ENCODE results near the gene RASGRF2.

Gene RASGRF2

DNA sequence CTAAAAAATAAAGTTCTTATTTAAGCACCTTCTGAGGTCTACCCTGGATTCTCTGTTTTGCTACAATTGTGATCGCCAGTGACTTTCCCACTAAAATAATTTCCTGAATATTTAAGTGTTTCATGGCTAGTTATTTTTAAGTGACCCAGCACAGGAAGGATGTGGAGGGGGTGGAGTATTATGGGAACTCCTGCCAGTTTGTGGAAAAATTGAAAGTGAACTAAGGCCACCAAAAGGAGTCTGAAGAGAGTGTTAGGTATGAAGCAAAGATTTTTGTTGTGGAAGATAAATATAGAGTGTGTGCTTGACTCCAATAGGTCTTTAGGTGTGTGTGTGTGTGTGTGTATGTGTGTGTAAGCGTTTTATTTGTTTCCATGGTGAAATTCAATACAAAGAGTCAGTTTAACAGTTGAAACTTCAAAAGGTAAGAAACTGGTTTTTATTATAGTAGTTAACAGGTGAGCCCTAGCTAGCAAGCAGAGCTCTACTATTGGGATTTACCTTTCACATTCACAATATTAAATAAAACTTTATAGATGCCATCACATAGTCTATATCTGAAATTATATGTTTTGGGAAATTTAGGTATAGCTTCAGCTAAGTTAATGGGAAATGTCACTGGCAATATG is 25.6 kb downstream of the RASGRF2 start:
- no peak overlapping the region for H3K27ac ChIP-seq (ENCODE audit: low read length)
- H3K36me3 ChIP-seq (ENCODE audit: control insufficient read depth in 2 of 2, insufficient read depth in 2 of 2, low read length in 2 of 2), result no peaks in the 10 kb centered on the region
- H3K27me3 ChIP-seq (ENCODE audit: control insufficient read depth in 1 of 2, insufficient read depth in 2 of 2, low read length in 2 of 2), result no peaks in the 10 kb centered on the region
- H3K4me3 ChIP-seq (ENCODE audit: low read length in 2 of 2), result no peak overlapping the region
- H3K9me3 ChIP-seq (ENCODE audit: control insufficient read depth in 2 of 2, low read length in 2 of 2), result no peaks in the 10 kb centered on the region
- no peak overlapping the region for H3K9ac ChIP-seq (ENCODE audit: low read length in 2 of 2)
- H3K4me1 ChIP-seq (ENCODE audit: control insufficient read depth, insufficient read depth, low read length), result no peaks in the 10 kb centered on the region

DNA sequence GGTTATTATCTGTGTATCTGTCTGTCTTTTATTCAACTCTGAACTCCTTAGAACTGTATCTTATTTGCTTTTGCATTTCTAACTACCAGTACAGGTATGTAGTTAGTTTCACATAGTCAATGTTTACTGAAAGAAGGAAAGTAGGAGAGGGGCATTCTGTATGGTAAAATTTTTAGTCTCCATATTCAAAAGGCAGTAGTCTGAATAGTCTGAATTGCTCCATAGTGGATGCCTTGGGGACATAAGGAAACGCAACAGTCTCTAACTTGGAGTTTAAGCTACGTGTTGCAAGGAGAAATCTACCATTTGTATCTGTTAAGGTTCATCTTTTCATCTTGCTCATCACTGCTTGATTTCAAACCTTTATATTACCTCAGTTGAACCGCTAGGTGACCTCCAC is 26.2 kb downstream of the RASGRF2 start:
- no peaks in the 10 kb centered on the region for H3K4me1 ChIP-seq (ENCODE audit: control insufficient read depth, insufficient read depth, low read length)
- no peak overlapping the region for H3K4me3 ChIP-seq (ENCODE audit: low read length in 2 of 2)
- no peak overlapping the region for H3K9ac ChIP-seq (ENCODE audit: low read length in 2 of 2)
- no peaks in the 10 kb centered on the region for H3K9me3 ChIP-seq (ENCODE audit: control insufficient read depth in 2 of 2, low read length in 2 of 2)
- H3K36me3 ChIP-seq (ENCODE audit: control insufficient read depth in 2 of 2, insufficient read depth in 2 of 2, low read length in 2 of 2), result no peaks in the 10 kb centered on the region
- no peaks in the 10 kb centered on the region for H3K27me3 ChIP-seq (ENCODE audit: control insufficient read depth in 1 of 2, insufficient read depth in 2 of 2, low read length in 2 of 2)
- H3K27ac ChIP-seq (ENCODE audit: low read length), result no peak overlapping the region

DNA sequence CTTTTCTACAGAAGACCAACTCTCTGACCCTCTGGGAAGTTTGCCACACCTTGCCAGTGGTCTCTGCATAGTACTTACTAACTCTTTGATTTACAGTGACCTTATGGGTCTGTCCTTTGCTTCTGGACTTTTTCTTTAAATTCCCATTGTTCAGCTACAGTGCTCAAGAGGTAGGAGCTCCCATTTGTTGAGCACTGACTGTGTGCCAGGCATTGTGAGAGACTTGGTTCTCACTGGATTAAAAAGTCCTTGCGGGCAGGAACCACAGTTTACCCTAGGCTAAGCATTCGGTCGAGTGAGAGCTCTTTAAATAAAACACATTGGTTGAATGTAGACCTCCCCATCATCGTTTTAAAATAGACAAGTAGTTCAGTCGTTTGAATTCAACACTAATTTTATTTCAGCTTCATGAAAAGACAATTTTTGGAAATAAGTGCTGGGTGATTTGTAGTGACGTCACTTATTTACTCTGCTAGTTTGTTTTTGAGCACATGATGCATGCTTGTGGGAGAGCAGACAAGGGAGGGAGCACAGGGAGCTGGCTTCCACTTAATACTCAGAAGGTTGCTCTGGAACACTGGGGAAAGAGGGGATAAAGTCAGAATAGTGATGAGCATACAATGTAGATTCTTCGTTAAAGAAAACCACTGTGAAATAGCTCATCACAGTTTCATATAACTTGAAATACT is 27.1 kb downstream of the RASGRF2 start:
- H3K4me1 ChIP-seq (ENCODE audit: control insufficient read depth, insufficient read depth, low read length), result peaks cover 2% of the 10 kb centered on the region
- H3K4me3 ChIP-seq (ENCODE audit: low read length in 2 of 2), result no peak overlapping the region
- H3K9me3 ChIP-seq (ENCODE audit: control insufficient read depth in 2 of 2, low read length in 2 of 2), result no peaks in the 10 kb centered on the region
- H3K36me3 ChIP-seq (ENCODE audit: control insufficient read depth in 2 of 2, insufficient read depth in 2 of 2, low read length in 2 of 2), result no peaks in the 10 kb centered on the region
- no peaks in the 10 kb centered on the region for H3K27me3 ChIP-seq (ENCODE audit: control insufficient read depth in 1 of 2, insufficient read depth in 2 of 2, low read length in 2 of 2)
- no peak overlapping the region for H3K9ac ChIP-seq (ENCODE audit: low read length in 2 of 2)
- H3K27ac ChIP-seq (ENCODE audit: low read length), result no peak overlapping the region

DNA sequence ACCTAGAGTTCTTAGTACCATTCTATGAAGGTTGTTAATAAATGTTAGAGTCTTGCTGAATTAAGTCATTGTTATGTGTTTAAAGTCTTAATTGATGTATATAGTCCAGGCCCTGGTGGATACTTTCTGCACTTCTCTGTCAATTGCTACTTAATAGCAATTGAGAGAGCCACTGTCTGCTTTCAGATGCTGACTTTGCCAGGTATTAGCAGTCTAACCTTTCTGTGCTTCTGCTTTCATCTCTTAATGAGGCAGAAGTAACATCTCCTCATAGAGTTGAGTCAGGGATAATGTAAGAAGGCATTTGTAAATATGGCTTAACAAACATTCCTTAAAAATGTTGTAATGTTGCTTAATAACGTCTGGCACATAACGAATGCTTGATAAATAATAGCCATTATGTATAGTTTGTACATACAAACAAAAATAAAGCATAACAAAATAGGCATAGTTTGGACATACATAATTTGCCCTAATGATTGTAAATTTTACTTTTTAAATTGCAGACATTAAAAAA is 28.3 kb downstream of the RASGRF2 start:
- peaks cover 2% of the 10 kb centered on the region for H3K4me1 ChIP-seq (ENCODE audit: control insufficient read depth, insufficient read depth, low read length)
- H3K4me3 ChIP-seq (ENCODE audit: low read length in 2 of 2), result no peak overlapping the region
- H3K9ac ChIP-seq (ENCODE audit: low read length in 2 of 2), result no peak overlapping the region
- no peaks in the 10 kb centered on the region for H3K36me3 ChIP-seq (ENCODE audit: control insufficient read depth in 2 of 2, insufficient read depth in 2 of 2, low read length in 2 of 2)
- no peak overlapping the region for H3K27ac ChIP-seq (ENCODE audit: low read length)
- H3K27me3 ChIP-seq (ENCODE audit: control insufficient read depth in 1 of 2, insufficient read depth in 2 of 2, low read length in 2 of 2), result no peaks in the 10 kb centered on the region
- no peaks in the 10 kb centered on the region for H3K9me3 ChIP-seq (ENCODE audit: control insufficient read depth in 2 of 2, low read length in 2 of 2)

DNA sequence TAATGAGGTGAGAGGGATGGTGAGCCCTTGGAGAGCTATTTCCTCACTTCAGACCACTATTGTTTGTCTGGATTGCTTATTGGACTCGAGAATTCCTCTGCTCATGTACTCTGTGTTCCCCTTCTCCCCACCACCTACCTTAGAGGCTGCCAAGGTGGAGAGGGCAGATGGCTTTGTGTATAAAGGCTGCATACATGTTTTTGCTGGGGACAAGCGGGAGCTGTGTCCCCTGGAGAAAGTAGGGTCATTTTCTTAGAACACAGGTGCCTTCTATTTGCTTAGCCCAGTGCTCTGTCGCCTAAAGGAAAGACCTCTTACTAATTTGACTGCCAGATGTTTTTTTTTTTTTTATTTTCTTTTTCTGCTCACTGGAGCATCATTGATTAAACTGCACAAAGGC is 29.7 kb downstream of the RASGRF2 start:
- H3K4me1 ChIP-seq (ENCODE audit: control insufficient read depth, insufficient read depth, low read length), result peaks cover 2% of the 10 kb centered on the region
- no peaks in the 10 kb centered on the region for H3K36me3 ChIP-seq (ENCODE audit: control insufficient read depth in 2 of 2, insufficient read depth in 2 of 2, low read length in 2 of 2)
- no peaks in the 10 kb centered on the region for H3K27me3 ChIP-seq (ENCODE audit: control insufficient read depth in 1 of 2, insufficient read depth in 2 of 2, low read length in 2 of 2)
- no peak overlapping the region for H3K9ac ChIP-seq (ENCODE audit: low read length in 2 of 2)
- no peaks in the 10 kb centered on the region for H3K9me3 ChIP-seq (ENCODE audit: control insufficient read depth in 2 of 2, low read length in 2 of 2)
- H3K27ac ChIP-seq (ENCODE audit: low read length), result no peak overlapping the region
- no peak overlapping the region for H3K4me3 ChIP-seq (ENCODE audit: low read length in 2 of 2)

DNA sequence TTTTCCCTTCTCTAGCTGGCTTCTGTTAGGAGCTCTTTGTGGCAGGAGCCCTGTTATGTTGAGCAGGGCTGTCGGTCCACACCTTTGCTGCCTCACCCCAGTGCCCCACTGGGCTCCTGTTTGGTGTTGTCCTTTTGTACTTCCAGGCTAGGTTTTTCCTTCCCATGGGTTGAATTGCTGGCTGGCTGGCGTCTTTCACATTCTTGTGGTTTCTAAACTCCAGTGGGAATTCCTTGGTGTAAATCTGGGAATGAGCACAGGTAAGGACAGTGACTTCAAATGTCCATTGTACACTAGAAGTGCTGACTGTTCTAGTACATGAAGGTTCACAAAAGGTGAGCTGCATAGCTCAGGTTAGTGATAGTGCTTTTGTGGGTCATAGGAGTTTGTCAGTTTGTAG is 30.4 kb downstream of the RASGRF2 start:
- no peak overlapping the region for H3K27ac ChIP-seq (ENCODE audit: low read length)

DNA sequence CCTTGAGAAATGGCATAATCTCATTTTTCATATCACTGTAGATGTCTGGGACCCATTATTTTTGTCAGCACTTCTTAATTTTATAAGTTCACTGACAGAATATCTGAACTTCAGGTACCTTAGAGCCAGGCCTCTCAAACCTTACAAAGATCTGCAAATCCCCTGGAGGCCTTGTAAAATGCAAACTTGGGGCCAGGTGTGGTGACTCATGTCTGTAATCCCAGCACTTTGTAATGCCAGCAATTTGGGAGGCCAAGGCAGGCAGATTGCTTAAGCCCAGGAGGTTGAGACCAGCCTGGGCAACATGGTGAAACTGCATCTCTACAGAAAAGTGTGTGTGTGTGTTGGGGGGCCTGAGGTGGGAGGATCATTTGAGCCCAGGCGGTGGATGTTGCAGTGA is 30.8 kb downstream of the RASGRF2 start:
- no peaks in the 10 kb centered on the region for H3K9me3 ChIP-seq (ENCODE audit: control insufficient read depth in 2 of 2, low read length in 2 of 2)
- no peak overlapping the region for H3K9ac ChIP-seq (ENCODE audit: low read length in 2 of 2)
- no peak overlapping the region for H3K27ac ChIP-seq (ENCODE audit: low read length)
- no peaks in the 10 kb centered on the region for H3K36me3 ChIP-seq (ENCODE audit: control insufficient read depth in 2 of 2, insufficient read depth in 2 of 2, low read length in 2 of 2)
- H3K27me3 ChIP-seq (ENCODE audit: control insufficient read depth in 1 of 2, insufficient read depth in 2 of 2, low read length in 2 of 2), result no peaks in the 10 kb centered on the region
- H3K4me1 ChIP-seq (ENCODE audit: control insufficient read depth, insufficient read depth, low read length), result peaks cover 2% of the 10 kb centered on the region
- no peak overlapping the region for H3K4me3 ChIP-seq (ENCODE audit: low read length in 2 of 2)

More for the DNA sequence above, 30.4 kb downstream of the RASGRF2 start:
- Histone ChIP-seq H3K4me3 (ENCODE audit: low read length in 2 of 2) (no peak overlapping the region), H3K9me3 (ENCODE audit: control insufficient read depth in 2 of 2, low read length in 2 of 2) (no peaks in the 10 kb centered on the region), H3K27me3 (ENCODE audit: control insufficient read depth in 1 of 2, insufficient read depth in 2 of 2, low read length in 2 of 2) (no peaks in the 10 kb centered on the region), H3K36me3 (ENCODE audit: control insufficient read depth in 2 of 2, insufficient read depth in 2 of 2, low read length in 2 of 2) (no peaks in the 10 kb centered on the region), H3K4me1 (ENCODE audit: control insufficient read depth, insufficient read depth, low read length) (peaks cover 2% of the 10 kb centered on the region), H3K9ac (ENCODE audit: low read length in 2 of 2) (no peak overlapping the region)

DNA sequence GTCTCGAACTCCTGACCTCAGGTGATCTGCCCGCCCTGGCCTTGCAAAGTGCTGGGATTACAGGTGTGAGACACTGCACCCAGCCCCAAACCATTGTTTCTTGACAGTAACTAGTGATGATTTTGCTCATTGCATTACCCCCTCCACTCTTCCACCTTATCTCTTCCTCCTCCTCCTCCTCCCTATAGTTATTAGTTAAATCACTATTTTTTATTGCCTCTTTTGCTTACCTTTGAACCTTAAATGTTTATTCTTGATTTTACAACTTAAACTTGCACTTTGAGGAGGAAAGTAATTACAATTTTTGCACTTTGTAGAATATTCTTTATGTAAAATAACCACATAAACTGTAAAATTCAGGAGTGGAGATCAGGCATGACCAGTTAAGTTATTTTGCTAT is 35.7 kb downstream of the RASGRF2 start:
- H3K27me3 ChIP-seq (ENCODE audit: control insufficient read depth in 1 of 2, insufficient read depth in 2 of 2, low read length in 2 of 2), result no peaks in the 10 kb centered on the region
- no peak overlapping the region for H3K27ac ChIP-seq (ENCODE audit: low read length)
- no peak overlapping the region for H3K4me3 ChIP-seq (ENCODE audit: low read length in 2 of 2)
- H3K9me3 ChIP-seq (ENCODE audit: control insufficient read depth in 2 of 2, low read length in 2 of 2), result no peaks in the 10 kb centered on the region
- peaks cover 2% of the 10 kb centered on the region for H3K4me1 ChIP-seq (ENCODE audit: control insufficient read depth, insufficient read depth, low read length)
- no peaks in the 10 kb centered on the region for H3K36me3 ChIP-seq (ENCODE audit: control insufficient read depth in 2 of 2, insufficient read depth in 2 of 2, low read length in 2 of 2)
- no peak overlapping the region for H3K9ac ChIP-seq (ENCODE audit: low read length in 2 of 2)

DNA sequence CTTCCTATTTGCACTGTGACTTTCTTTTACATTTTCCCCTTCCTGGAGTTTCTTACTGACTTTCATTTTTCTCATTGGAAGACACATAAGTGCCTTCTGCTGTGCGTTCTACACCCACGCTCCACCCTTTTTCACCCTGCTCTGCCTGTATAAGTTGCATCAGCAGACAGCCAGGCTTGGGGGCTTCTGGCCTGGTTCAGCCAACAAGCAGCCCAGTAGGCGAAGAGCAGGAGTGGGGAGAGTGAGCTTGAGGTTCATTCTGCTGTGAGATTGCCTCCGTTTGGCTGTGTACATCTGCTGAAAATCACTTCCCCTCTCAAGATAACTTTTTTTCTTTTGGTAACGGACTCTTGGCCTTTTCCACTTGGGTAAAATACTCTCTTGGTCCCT is 38.4 kb downstream of the RASGRF2 start:
- H3K9ac ChIP-seq (ENCODE audit: low read length in 2 of 2), result no peak overlapping the region
- H3K27me3 ChIP-seq (ENCODE audit: control insufficient read depth in 1 of 2, insufficient read depth in 2 of 2, low read length in 2 of 2), result no peaks in the 10 kb centered on the region
- no peak overlapping the region for H3K27ac ChIP-seq (ENCODE audit: low read length)
- H3K9me3 ChIP-seq (ENCODE audit: control insufficient read depth in 2 of 2, low read length in 2 of 2), result no peaks in the 10 kb centered on the region
- H3K4me1 ChIP-seq (ENCODE audit: control insufficient read depth, insufficient read depth, low read length), result no peaks in the 10 kb centered on the region
- no peak overlapping the region for H3K4me3 ChIP-seq (ENCODE audit: low read length in 2 of 2)
- no peaks in the 10 kb centered on the region for H3K36me3 ChIP-seq (ENCODE audit: control insufficient read depth in 2 of 2, insufficient read depth in 2 of 2, low read length in 2 of 2)

DNA sequence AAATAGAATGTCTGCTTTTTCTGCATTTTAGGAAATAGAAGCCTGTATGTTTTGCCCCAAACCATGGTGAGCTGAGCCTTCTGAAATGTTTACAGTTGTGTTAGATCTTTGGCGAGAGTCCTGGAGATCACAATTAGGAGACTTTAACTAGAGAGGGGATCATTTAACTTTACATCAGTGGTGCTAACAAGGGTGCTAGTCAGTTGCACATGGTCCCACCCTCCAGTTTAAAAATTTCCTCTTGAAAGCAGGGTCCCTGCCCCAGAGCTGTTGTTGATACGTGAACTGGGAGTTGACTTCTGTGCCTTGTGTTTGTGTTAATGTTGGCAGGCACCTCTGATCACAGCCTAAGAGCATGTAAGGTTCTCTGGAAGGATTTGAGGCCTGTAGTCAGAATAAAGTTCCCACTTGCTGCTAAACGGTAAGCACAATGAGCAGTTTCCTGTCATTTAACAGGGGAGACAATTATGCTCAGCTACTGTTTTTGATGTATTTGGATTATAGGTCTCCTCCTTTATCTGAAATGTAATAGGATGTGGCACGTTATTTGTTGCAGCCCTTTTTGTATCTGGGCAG is 43.7 kb downstream of the RASGRF2 start:
- H3K9me3 ChIP-seq (ENCODE audit: control insufficient read depth in 2 of 2, low read length in 2 of 2), result no peaks in the 10 kb centered on the region
- H3K9ac ChIP-seq (ENCODE audit: low read length in 2 of 2), result no peak overlapping the region
- no peaks in the 10 kb centered on the region for H3K27me3 ChIP-seq (ENCODE audit: control insufficient read depth in 1 of 2, insufficient read depth in 2 of 2, low read length in 2 of 2)
- no peaks in the 10 kb centered on the region for H3K36me3 ChIP-seq (ENCODE audit: control insufficient read depth in 2 of 2, insufficient read depth in 2 of 2, low read length in 2 of 2)
- no peak overlapping the region for H3K4me3 ChIP-seq (ENCODE audit: low read length in 2 of 2)
- H3K27ac ChIP-seq (ENCODE audit: low read length), result no peak overlapping the region
- no peaks in the 10 kb centered on the region for H3K4me1 ChIP-seq (ENCODE audit: control insufficient read depth, insufficient read depth, low read length)

DNA sequence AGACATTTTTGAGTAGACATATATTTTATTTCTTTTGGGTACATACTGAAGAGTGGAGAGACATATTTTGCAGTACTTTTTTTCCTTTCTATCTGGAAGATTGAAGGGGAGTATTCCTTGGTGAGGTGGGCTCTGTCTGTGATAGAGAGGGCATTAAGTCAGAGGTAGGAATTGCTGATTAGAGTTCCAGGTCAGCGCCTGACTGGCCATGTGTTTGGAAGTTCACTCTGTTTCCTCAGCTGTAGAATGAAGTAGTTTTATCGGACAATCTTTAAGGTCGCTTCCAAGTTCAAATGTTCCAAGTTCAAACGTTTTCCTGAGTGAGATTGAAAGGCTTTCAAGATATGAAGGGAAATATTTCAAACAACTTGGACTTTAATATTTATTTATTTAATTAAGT is 45.5 kb downstream of the RASGRF2 start:
- no peaks in the 10 kb centered on the region for H3K9me3 ChIP-seq (ENCODE audit: control insufficient read depth in 2 of 2, low read length in 2 of 2)
- H3K4me3 ChIP-seq (ENCODE audit: low read length in 2 of 2), result no peak overlapping the region
- H3K27me3 ChIP-seq (ENCODE audit: control insufficient read depth in 1 of 2, insufficient read depth in 2 of 2, low read length in 2 of 2), result no peaks in the 10 kb centered on the region
- H3K9ac ChIP-seq (ENCODE audit: low read length in 2 of 2), result no peak overlapping the region
- H3K27ac ChIP-seq (ENCODE audit: low read length), result no peak overlapping the region
- no peaks in the 10 kb centered on the region for H3K36me3 ChIP-seq (ENCODE audit: control insufficient read depth in 2 of 2, insufficient read depth in 2 of 2, low read length in 2 of 2)
- no peaks in the 10 kb centered on the region for H3K4me1 ChIP-seq (ENCODE audit: control insufficient read depth, insufficient read depth, low read length)

Measured in stomach smooth muscle (tissue), 2 donors.